ENCODE measurements around the gene ENTREP3.
"Not testable (repeated sequence)": the region's sequence is repeated elsewhere in the genome, so short reads cannot be mapped to it uniquely, and the experiment has no call there.

Gene ENTREP3

GRCh38 chr1:155219592-155220031 lies 35.7 kb downstream of the ENTREP3 start:
- DNase-seq = peak; percentile 66

- DNase-seq = peak; percentile 80
Observed at GRCh38 chr1:155218854-155219591, 36.3 kb downstream of the ENTREP3 start.

GRCh38 chr1:155214702-155215101 lies 40.6 kb downstream of the ENTREP3 start:
- not testable (repeated sequence) for DNase-seq

- DNase-seq = not testable (repeated sequence)
Observed at GRCh38 chr1:155212051-155212440, 43.2 kb downstream of the ENTREP3 start.

GRCh38 chr1:155211381-155212050 lies 43.8 kb downstream of the ENTREP3 start:
- not testable (repeated sequence) for DNase-seq

- DNase-seq = no peak
Observed at GRCh38 chr1:155210314-155211104, 44.8 kb downstream of the ENTREP3 start.

- no peak for DNase-seq
Observed at GRCh38 chr1:155209312-155209721, 46.0 kb downstream of the ENTREP3 start.

- DNase-seq = peak; percentile 96
Observed at GRCh38 chr1:155208541-155209311, 46.6 kb downstream of the ENTREP3 start, which contains the start of gene MTX1. MTX1 (plus strand) TSS chr1:155208695; CDS start chr1:155208805, 110 bp downstream.

- DNase-seq = peak; percentile 90
Observed at GRCh38 chr1:155207806-155208540, 47.3 kb downstream of the ENTREP3 start, which contains the start of gene THBS3. THBS3 (minus strand) TSS chr1:155207897; CDS start chr1:155207876, 21 bp downstream.

- peak; percentile 92 for DNase-seq
Observed at GRCh38 chr1:155206891-155207805, 48.1 kb downstream of the ENTREP3 start.

GRCh38 chr1:155205969-155206593 lies 49.2 kb downstream of the ENTREP3 start:
- DNase-seq = no peak

GRCh38 chr1:155205035-155205434 lies 50.2 kb downstream of the ENTREP3 start:
- no peak for DNase-seq

- DNase-seq = no peak
Observed at GRCh38 chr1:155202731-155203515, 52.4 kb downstream of the ENTREP3 start.

- DNase-seq = no peak
Observed at GRCh38 chr1:155202198-155202597, 53.1 kb downstream of the ENTREP3 start.

GRCh38 chr1:155200920-155201319 lies 54.4 kb downstream of the ENTREP3 start:
- no peak for DNase-seq

GRCh38 chr1:155199792-155200191 lies 55.5 kb downstream of the ENTREP3 start:
- DNase-seq = no peak

GRCh38 chr1:155198547-155198906 lies 56.8 kb downstream of the ENTREP3 start:
- DNase-seq = peak; percentile 24

GRCh38 chr1:155197901-155198546 lies 57.3 kb downstream of the ENTREP3 start:
- no peak for DNase-seq
